Forelimb muscle (tissue), 1 donor: Measurements from ENCODE around the gene SVIL. TPM values are rescaled to one million over a fixed set of nuclear protein-coding genes. Genes with fewer than 3 reads are reported as not detected.
A peak's percentile ranks its signal among the peaks of the same experiment; 100 is the strongest.
"Not testable (repeated sequence)": the region's sequence is repeated elsewhere in the genome, so short reads cannot be mapped to it uniquely, and the experiment has no call there.

Source experiments
- DNase-seq: peaks from one replicate; pipeline ENCODE4 v3.0.0-alpha.2; 2013; ENCODE audit warnings: low read depth
- polyA plus RNA-seq: library from polyadenylated mRNA; unstranded; fragments of 120-200 nt; gene quantifications from one replicate; pipeline ENCODE4 v1.2.1, GENCODE V29; 2013; ENCODE audit not compliant: insufficient read length

The SVIL gene
- polyA plus RNA-seq, 1 donor = 223 TPM

- no peak for DNase-seq
Measured at GRCh38 chr10:29576681-29577080, 58.1 kb downstream of the SVIL start.

GRCh38 chr10:29575098-29575455 is 59.7 kb downstream of the SVIL start:
- DNase-seq = no peak

- not testable (repeated sequence) for DNase-seq
Measured at GRCh38 chr10:29574212-29575097, 60.3 kb downstream of the SVIL start.

GRCh38 chr10:29570248-29570647 is 64.5 kb downstream of the SVIL start:
- not testable (repeated sequence) for DNase-seq

- peak; percentile 38 for DNase-seq
Measured at GRCh38 chr10:29569795-29570194, 65.0 kb downstream of the SVIL start.

- DNase-seq = no peak
Measured at GRCh38 chr10:29567003-29567402, 67.8 kb downstream of the SVIL start.

- DNase-seq = not testable (repeated sequence)
Measured at GRCh38 chr10:29566209-29566608, 68.6 kb downstream of the SVIL start.

- no peak for DNase-seq
Measured at GRCh38 chr10:29563420-29564035, 71.2 kb downstream of the SVIL start.

GRCh38 chr10:29563006-29563405 is 71.8 kb downstream of the SVIL start:
- DNase-seq = not testable (repeated sequence)

GRCh38 chr10:29559996-29560395 is 74.8 kb downstream of the SVIL start:
- no peak for DNase-seq

- no peak for DNase-seq
Measured at GRCh38 chr10:29557665-29558064, 77.1 kb downstream of the SVIL start.

GRCh38 chr10:29555746-29556481 is 78.9 kb downstream of the SVIL start:
- no peak for DNase-seq

- no peak for DNase-seq
Measured at GRCh38 chr10:29555091-29555745, 79.6 kb downstream of the SVIL start.

GRCh38 chr10:29554660-29555059 is 80.1 kb downstream of the SVIL start:
- no peak for DNase-seq

GRCh38 chr10:29553544-29554250 is 81.1 kb downstream of the SVIL start:
- no peak for DNase-seq

- not testable (repeated sequence) for DNase-seq
Measured at GRCh38 chr10:29553116-29553515, 81.7 kb downstream of the SVIL start.

- DNase-seq = not testable (repeated sequence)
Measured at GRCh38 chr10:29549493-29549892, 85.3 kb downstream of the SVIL start.

- no peak for DNase-seq
Measured at GRCh38 chr10:29546773-29547313, 87.9 kb downstream of the SVIL start.

- DNase-seq = no peak
Measured at GRCh38 chr10:29545122-29545521, 89.6 kb downstream of the SVIL start.

- DNase-seq = no peak
Measured at GRCh38 chr10:29543715-29544114, 91.1 kb downstream of the SVIL start.

- no peak for DNase-seq
Measured at GRCh38 chr10:29542723-29543122, 92.0 kb downstream of the SVIL start.
